22Rv1 (cell line): ENCODE results near the gene DNMBP.
"Not testable (repeated sequence)": the region's sequence is repeated elsewhere in the genome, so short reads cannot be mapped to it uniquely, and the experiment has no call there.

Source experiments
- CTCF ChIP-seq: fragments of 450-650 bp; IDR thresholded peaks from 2 replicates; pipeline ENCODE4 v1.5.1; 2017; ENCODE audit warnings: mild to moderate bottlenecking
- ZFX ChIP-seq: fragments of 450-650 bp; IDR thresholded peaks from 2 replicates; pipeline ENCODE4 v1.6.1; 2017; ENCODE audit warnings: antibody characterized with exemption, borderline replicate concordance

- TF ChIP-seq CTCF, ZFX: not testable (repeated sequence)
Measured at GRCh38 chr10:99867250-99867649, 142.5 kb downstream of the DNMBP start.
